22Rv1 (cell line): Measurements from ENCODE around the gene ENTPD7.

Experiments
- CTCF ChIP-seq: fragments of 450-650 bp; IDR thresholded peaks from 2 replicates; pipeline ENCODE4 v1.5.1; 2017; ENCODE audit warnings: mild to moderate bottlenecking
- ZFX ChIP-seq: fragments of 450-650 bp; IDR thresholded peaks from 2 replicates; pipeline ENCODE4 v1.6.1; 2017; ENCODE audit warnings: antibody characterized with exemption, borderline replicate concordance

DNA sequence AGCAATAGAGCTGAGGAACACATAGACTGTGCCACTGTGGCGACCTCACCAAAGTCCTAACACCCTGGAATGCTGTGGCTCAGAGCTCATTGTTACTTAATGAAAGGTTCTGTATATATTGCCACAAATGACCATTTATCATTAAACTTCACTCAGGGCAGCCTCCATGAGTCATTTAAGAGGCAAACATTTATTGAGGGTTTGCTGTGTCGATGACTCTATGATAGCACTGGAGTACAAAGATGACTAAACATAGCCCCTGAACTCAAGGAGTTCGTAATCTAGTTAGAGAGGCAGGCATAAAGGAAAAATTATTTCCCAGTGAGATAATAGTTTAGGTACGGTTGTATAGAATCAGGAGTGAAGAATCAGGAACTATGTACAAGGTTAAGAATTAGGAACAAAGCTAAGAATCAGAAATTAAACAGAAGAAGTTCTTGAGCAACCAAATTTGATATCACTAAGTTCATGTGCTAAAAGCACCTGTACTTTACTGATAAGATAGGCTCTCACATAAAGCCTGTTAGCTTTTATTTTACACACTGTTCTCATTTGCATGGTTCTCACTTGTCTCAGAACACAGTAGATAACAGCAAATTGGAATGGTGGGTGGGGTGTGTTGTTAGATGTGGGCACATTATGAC is 7.9 kb downstream of the ENTPD7 start:
- TF ChIP-seq CTCF (no peak), ZFX (no peak)
